Omental fat pad (tissue), 4 donors: Measurements from ENCODE around the gene STX16. TPM values are rescaled to one million over a fixed set of nuclear protein-coding genes. Genes with fewer than 3 reads are reported as not detected.

ENCODE experiments used
- ATAC-seq: fragments of 150-250 bp; one replicate; pipeline ENCODE4 v1.9.1; 2016; ENCODE audit warnings: mild to moderate bottlenecking, moderate library complexity; ENCODE audit not compliant: low FRiP score
- DNase-seq: peaks from one replicate; pipeline ENCODE4 v3.0.0-alpha.2; 2019; ENCODE audit warnings: low spot score
- CTCF ChIP-seq, 3 donors: fragments of 450-650 bp; IDR thresholded peaks; one replicate each; pipeline ENCODE4 v1.5.1; 2016 to 2017; ENCODE audit warnings: antibody characterized with exemption in 3 of 3, mild to moderate bottlenecking in 3 of 3, moderate library complexity in 2 of 3
- total RNA-seq, 4 donors: library from RNA; depleted of rRNA; stranded (reverse); fragments of >200 nt; gene quantifications; one replicate each; pipeline ENCODE4 v1.1.0, GENCODE V29; 2016

The STX16 gene
- total RNA-seq, 4 donors from 2014 or later: 38.5 to 87.2 (median 49.1) TPM

- DNase-seq (no peak), ATAC-seq (no peak)
- TF ChIP-seq CTCF (IDR thresholded peaks at IDR 0.05): no peak
Observed at GRCh38 chr20:58703765-58704371, 52.8 kb downstream of the STX16 start.

- ATAC-seq: no peak
- TF ChIP-seq CTCF (IDR thresholded peaks at IDR 0.05): no peak
- DNase-seq: no peak
Observed at GRCh38 chr20:58705208-58705926, 54.3 kb downstream of the STX16 start.

- TF ChIP-seq CTCF (IDR thresholded peaks at IDR 0.05): no peak
- DNase-seq: no peak
- no peak for ATAC-seq
Observed at GRCh38 chr20:58706150-58706892, 55.2 kb downstream of the STX16 start.

DNA sequence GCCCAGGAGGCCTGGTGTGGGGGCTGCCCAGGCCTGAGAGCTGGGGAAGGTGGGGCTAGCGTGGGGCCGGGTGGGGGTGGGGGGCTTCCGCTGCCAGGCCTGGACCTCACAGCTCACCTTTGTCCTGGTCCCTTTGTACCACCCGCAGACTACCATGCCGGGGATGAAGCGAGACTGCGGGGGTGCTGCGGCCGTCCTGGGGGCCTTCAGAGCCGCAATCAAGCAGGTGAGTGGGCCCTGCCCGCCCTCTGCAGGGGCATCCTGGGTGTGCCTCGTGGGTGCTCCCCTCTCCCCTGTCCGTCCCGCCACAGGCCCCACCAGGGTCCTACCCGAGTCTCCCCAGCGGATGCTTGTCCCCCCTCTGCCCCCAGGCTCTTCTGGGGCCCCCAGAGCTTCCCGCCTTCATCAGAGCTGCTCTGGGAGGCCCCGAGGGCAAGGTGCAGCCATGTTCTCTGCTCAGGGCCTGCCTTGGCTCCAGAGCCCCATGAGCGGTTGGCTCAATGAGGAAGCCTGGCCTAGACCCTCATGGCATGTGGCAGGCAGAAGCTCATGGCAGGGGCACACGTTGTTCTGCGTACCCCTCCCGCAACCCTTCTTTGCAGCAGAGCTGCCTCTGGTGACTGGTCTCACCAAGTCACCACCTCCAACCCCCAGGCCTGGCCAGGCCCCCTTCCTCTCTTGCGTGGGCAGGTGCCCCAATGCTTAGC is 56.0 kb downstream of the STX16 start:
- ATAC-seq: no peak
- no peak for DNase-seq
- TF ChIP-seq CTCF (IDR thresholded peaks at IDR 0.05): no peak

DNA sequence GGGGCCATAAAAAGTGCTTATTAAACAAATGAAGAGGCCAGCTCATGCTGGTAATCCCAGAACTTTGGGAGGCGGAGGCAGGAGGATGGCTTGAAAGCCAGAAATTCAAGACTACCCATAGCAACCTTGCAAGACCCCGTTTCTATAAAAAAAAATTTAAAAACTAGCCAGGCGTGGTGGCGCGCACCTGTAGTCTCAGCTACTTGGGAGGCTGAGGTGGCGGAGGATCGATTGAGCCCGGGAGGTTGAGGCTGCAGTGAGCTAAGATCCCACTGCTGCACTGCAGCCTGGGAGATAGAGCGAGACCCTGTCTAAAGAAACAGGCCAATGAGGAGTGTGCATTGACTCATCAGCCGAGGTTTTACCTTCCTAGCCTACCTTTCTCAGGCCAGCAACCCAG is 56.7 kb downstream of the STX16 start:
- no peak for TF ChIP-seq CTCF (IDR thresholded peaks at IDR 0.05)
- ATAC-seq: no peak
- DNase-seq: no peak

DNA sequence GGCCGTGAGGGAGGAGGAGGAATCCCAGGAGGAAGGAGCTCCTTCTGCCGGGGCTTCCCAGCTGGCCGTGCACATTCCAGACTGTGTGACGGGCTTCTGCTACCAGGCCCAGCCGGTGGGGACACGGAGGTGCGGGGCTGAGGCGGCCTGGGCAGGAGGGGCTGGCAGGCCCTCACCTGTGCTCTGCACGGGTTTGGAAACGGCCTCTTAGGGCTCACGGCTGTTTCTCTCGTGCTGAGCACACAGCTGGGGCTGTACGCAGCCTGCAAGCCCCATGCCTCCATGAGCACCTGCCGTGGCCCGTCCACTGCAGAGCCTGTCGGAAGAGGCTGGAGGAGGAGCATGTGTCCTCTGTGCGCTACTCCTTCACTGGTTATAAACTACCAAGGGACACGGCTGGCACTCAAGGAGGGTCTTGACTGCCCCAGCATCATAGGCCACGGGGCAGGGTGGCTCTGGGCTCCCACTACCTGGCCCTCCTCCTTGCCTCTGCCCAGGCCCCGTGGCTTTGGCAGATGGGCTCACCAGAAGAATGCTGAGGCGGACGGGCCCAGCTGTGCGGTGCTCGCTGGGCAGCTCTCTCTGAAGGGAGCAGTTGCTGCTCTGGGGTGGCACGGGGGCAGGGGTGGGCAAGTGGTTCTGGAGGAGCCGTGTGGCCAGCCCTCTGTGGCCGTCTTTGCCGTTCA is 57.3 kb downstream of the STX16 start:
- DNase-seq (no peak), ATAC-seq (no peak)
- no peak for TF ChIP-seq CTCF (IDR thresholded peaks at IDR 0.05)
